GM12801 (cell line): Measurements from ENCODE around the gene GALNT2.

Source experiments
- CTCF ChIP-seq: IDR thresholded peaks from one replicate; pipeline ENCODE4 v1.5.1; 2011; ENCODE audit warnings: control low read depth; ENCODE audit not compliant: insufficient read length; ENCODE audit errors: extremely low read depth

GALNT2 gene

GRCh38 chr1:230323686-230324085, 256.6 kb downstream of the GALNT2 start:
- TF ChIP-seq CTCF: no peak

GRCh38 chr1:230326971-230327891, 260.2 kb downstream of the GALNT2 start:
- no peak for TF ChIP-seq CTCF

GRCh38 chr1:230327892-230328284, 260.9 kb downstream of the GALNT2 start:
- no peak for TF ChIP-seq CTCF

- no peak for TF ChIP-seq CTCF
These were observed 261.4 kb downstream of the GALNT2 start for GRCh38 chr1:230328342-230329015.

GRCh38 chr1:230330157-230330556, 263.1 kb downstream of the GALNT2 start:
- TF ChIP-seq CTCF: no peak
